GM19193 (cell line): ENCODE results near the gene FRMD3.

Source experiments
- POLR2A ChIP-seq: IDR thresholded peaks from 4 replicates; pipeline ENCODE4 v1.6.1; 2011; ENCODE audit not compliant: insufficient read depth, insufficient read length; ENCODE audit errors: extremely low read depth

The FRMD3 gene

GRCh38 chr9:83200531-83200930 lies 337.7 kb downstream of the FRMD3 start:
- no peak for TF ChIP-seq POLR2A

GRCh38 chr9:83199832-83200231 lies 338.4 kb downstream of the FRMD3 start:
- TF ChIP-seq POLR2A: no peak

GRCh38 chr9:83199240-83199639 lies 339.0 kb downstream of the FRMD3 start:
- no peak for TF ChIP-seq POLR2A

- TF ChIP-seq POLR2A: no peak
These were observed 339.8 kb downstream of the FRMD3 start for GRCh38 chr9:83198371-83198770.

- TF ChIP-seq POLR2A: no peak
These were observed 340.6 kb downstream of the FRMD3 start for GRCh38 chr9:83197591-83197990.

- TF ChIP-seq POLR2A: no peak
These were observed 341.3 kb downstream of the FRMD3 start for GRCh38 chr9:83196946-83197345.
